Measurements from ENCODE around the gene POLR2F.
A peak's percentile ranks its signal among the peaks of the same experiment; 100 is the strongest.
"Not testable (repeated sequence)": the region's sequence is repeated elsewhere in the genome, so short reads cannot be mapped to it uniquely, and the experiment has no call there.

The POLR2F gene

GRCh38 chr22:37955825-37956397, 2.4 kb downstream of the POLR2F start:
- DNase-seq, result not testable (repeated sequence)

GRCh38 chr22:37957232-37957631, 3.7 kb downstream of the POLR2F start:
- no peak for DNase-seq

GRCh38 chr22:37959231-37959825, 5.8 kb downstream of the POLR2F start:
- no peak for DNase-seq

- DNase-seq, result no peak
Observed at GRCh38 chr22:37961062-37961461, 7.6 kb downstream of the POLR2F start.

DNA sequence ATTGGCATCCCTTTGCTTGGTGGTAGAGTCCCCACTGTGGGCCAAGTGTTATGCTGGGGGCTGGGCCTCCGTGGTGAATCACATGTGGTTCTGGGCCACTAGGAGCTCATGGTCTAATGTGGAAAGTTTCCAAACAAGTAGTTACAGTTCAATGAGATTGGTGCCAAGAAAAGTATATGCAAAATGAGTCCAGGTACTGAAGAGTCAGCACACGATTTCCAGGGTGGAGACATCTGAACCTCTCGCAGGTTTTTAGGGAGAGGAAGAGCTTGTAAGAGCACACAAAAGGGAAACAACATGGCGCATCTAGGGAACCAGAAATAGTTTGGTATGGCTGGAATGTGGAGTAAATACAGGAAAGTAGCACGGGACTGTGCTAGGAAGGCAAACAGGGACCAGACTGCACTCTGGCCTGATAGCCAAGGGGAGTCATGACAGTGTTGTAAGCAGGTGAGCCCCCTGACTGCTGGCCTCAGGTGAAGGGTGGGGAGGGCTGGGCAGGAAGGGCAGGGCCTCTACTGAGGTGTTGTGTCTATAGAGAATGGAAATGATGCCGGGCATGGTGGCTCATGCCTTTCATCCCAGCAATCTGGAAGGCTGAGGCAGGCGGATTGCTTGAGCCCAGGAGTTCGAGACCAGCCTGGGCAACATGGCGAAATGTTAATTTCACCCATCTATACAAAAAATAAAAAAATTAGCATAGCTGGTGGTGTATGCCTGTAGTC, 12.6 kb downstream of the POLR2F start:
- no peak for DNase-seq

DNA sequence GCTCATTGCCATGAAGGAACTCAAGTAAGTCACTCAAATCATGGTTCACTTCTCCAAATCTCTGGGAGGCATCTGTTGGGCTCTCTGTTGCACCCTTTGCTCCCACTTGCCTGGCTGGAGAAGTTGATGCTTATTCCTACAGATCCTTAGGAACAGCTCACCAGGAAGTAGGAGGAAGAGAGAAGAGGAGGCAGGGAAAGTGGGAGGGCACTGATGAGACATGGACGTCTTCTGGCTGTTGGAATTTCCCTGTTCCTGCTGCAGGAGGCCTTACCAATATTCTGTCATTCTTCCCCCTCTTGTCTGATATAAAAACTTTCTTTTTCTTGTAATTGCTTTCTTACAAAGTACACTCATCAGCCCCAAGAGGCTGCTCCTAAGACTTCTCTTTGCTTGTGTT, 13.6 kb downstream of the POLR2F start:
- DNase-seq, result no peak

- DNase-seq, result peak; percentile 18
Observed at GRCh38 chr22:37967637-37968451, 14.3 kb downstream of the POLR2F start.

DNA sequence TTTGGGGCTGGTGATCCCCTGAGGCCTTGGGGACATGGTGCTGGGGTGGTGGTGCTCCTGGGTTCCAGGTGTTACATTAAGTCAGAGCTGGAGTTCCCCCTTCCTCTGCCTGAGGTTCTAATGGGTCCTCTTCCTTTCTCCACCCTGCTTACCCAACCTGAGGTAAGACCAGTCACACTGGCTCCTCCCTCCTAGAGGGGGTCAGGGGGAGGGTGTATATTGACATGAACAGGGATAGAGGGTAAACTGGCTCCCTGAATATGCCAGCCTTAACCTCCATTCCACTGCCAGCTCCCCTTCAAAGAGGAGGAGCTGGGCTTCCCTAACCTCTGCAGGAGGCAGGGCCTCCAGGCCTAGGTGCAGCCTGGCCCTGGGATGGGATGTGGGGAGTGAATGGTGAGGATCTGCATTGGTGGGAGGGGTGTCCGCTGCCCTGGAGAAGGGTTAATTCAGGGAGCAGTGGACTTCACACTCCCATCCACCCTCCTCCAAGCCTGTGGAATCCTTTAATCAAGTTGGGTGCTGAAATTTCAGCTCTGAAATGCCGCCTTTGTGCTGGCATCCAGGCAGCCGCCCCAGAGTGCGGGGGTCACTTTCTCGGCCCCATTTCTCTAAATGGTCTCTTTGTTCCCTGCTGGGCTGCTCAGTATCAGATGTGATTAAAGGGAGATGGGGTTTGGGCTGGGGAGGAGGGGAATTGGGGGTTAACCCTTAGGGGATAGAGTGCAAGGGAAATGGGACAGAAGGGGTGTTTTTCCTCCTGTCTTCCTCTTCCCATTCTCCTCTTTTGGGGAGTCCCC, 15.2 kb downstream of the POLR2F start:
- no peak for DNase-seq

- no peak for DNase-seq
Observed at GRCh38 chr22:37970864-37971263, 17.4 kb downstream of the POLR2F start.

GRCh38 chr22:37971475-37972434, 18.3 kb downstream of the POLR2F start:
- DNase-seq, result peak; percentile 52

- no peak for DNase-seq
Observed at GRCh38 chr22:37972527-37972926, 19.0 kb downstream of the POLR2F start.

DNA sequence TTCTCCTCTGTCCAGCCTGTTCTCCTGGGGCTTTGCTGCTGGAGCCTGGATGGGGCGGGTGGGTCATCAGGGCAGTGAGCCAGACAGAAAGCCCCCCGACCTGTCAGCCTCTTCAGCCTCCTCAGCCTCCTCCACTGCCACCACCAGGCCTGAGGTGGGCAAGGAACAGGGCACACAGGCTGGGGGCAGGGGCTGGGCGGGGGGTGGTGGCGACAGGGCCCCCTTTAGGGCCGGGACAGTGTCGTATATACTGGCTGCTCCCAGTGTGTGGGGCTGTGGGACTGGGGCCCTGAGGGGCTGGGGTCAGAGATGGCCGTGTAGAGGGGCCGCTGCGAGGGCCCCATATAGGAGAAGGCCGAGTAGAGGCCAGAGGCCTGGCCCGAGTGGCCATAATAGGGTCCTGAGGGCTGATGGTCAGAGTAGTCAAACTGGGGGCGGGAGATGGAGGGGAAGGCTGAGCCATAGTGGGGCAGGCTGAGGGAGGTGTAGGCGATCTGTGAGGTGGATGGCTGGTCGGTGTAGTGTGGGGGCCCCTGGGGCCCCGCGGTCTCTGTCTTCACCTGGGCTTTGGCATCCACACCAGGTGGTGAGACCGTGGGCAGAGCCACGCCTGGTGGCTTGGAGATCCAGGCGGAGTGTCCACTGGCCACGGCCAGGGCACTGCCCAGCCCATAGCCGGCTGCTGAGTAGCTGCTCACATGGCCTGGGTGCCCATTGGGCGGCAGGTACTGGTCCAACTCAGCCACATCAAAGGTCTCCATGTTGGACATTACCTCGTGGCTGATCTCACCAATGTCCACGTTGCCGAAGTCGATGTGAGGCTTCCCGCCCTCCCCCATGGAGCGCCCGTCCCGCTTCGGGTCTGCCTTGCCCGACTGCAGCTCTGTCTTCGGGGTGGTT, 20.0 kb downstream of the POLR2F start:
- no peak for DNase-seq

GRCh38 chr22:37975153-37975552, 21.7 kb downstream of the POLR2F start:
- no peak for DNase-seq

GRCh38 chr22:37976022-37976421, 22.5 kb downstream of the POLR2F start:
- DNase-seq, result not testable (repeated sequence)

DNA sequence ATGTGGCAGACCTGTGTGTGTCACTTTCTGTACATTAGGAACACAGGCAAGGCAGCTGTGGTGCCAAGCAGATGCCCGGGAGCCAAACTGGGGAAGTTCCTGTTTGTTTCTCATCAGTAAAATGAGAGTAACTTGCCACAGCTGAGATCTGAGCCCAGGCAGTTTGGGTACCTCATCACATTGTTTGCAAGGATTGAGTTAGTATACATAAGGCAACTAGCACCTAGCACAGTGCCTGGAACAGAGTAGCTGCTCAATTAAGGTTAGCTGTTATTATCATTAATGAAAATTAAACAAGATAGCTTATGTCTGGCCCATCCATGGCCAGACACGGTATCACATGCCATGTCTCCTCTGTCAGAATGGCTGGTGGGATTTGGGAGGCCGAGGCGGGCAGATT, 23.0 kb downstream of the POLR2F start:
- no peak for DNase-seq

GRCh38 chr22:37979782-37980181, 26.3 kb downstream of the POLR2F start:
- DNase-seq, result no peak

GRCh38 chr22:37981282-37982011, 27.9 kb downstream of the POLR2F start:
- DNase-seq, result no peak

DNA sequence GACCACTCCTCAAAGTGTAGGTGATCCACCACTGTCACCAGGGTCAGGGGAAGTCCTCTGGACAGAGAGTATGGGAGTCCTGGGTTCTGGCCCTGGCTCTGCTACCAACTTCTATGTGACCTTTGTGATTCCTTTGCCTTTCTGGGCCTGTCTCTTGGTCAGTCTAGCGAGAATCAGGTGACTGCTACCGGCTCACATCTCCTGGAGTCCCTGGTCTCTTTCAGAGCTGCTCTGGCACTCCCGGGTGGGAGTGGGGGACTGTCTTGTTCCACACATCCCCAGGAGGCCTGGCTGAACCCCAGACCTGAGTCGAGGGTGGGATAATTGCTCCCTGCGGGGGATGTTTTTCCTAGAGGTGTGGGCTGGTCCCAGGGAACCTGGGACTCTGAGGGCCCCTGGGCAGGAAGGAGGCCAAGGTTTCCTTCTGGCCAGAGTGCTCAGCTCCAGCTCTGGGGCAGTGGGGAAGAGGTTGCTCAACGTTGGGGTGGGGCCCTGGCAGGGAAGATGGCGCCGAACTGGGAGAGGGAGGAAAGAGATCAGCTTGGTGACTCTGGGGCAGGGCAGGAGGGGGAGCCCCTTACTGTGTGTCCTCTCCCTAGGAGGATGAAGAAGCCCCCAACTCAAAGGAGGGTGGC, 28.8 kb downstream of the POLR2F start:
- DNase-seq, result no peak

Data from NCI-H146 (cell line).